Lung (tissue), 12 donors: Measurements from ENCODE around the gene ZNF488. TPM values are rescaled to one million over a fixed set of nuclear protein-coding genes. Genes with fewer than 3 reads are reported as not detected.

Source experiments
- ATAC-seq: fragments of 200-7000 bp; cut with Tn5 transposase; one replicate; pipeline ENCODE4 v1.9.1; 2020; ENCODE audit warnings: moderate number of reproducible peaks; ENCODE audit not compliant: insufficient read depth, low FRiP score
- DNase-seq, 3 donors: peaks; one replicate each; pipeline ENCODE4 v3.0.0-alpha.2; 2013 to 2017
- H3K27ac ChIP-seq, 2 donors: one replicate each; pipeline ENCODE4 v1.5.1; 2013; ENCODE audit warnings: mild to moderate bottlenecking in 2 of 2, moderate library complexity in 2 of 2, control low read depth in 1 of 2, inconsistent platforms in 1 of 2, low read depth in 1 of 2, low read length in 1 of 2
- H3K27me3 ChIP-seq, 3 donors: one replicate each; pipeline ENCODE4 v1.5.1; 2013; ENCODE audit warnings: low read length in 2 of 3; ENCODE audit not compliant: control insufficient read depth in 3 of 3, insufficient read depth in 3 of 3
- H3K36me3 ChIP-seq, 4 donors: one replicate each; pipeline ENCODE4 v1.5.1; 2013; ENCODE audit warnings: low read length in 4 of 4, mild to moderate bottlenecking in 1 of 4, moderate library complexity in 1 of 4; ENCODE audit not compliant: control insufficient read depth in 4 of 4, insufficient read depth in 4 of 4
- H3K4me1 ChIP-seq, 5 donors: one replicate each; pipeline ENCODE4 v1.5.1; 2013; ENCODE audit warnings: low read length in 5 of 5, mild to moderate bottlenecking in 2 of 5, moderate library complexity in 1 of 5; ENCODE audit not compliant: control insufficient read depth in 5 of 5, insufficient read depth in 5 of 5
- H3K4me3 ChIP-seq: one replicate; pipeline ENCODE4 v1.5.1; 2013; ENCODE audit warnings: mild to moderate bottlenecking, control low read depth, moderate library complexity
- H3K9ac ChIP-seq, 2 donors: one replicate each; pipeline ENCODE4 v1.5.1; 2013; ENCODE audit warnings: low read length in 2 of 2, control low read depth in 1 of 2; ENCODE audit not compliant: insufficient read depth in 1 of 2
- H3K9me3 ChIP-seq, 4 donors: one replicate each; pipeline ENCODE4 v1.5.1; 2013; ENCODE audit warnings: low read length in 3 of 4, mild to moderate bottlenecking in 1 of 4, moderate library complexity in 1 of 4; ENCODE audit not compliant: control insufficient read depth in 4 of 4, insufficient read depth in 3 of 4
- CTCF ChIP-seq: IDR thresholded peaks from 2 replicates; pipeline ENCODE4 v1.5.1; 2012; ENCODE audit warnings: mild to moderate bottlenecking; ENCODE audit errors: control extremely low read depth, extremely low read depth
- WGBS, 2 donors: extraction: QIAGEN DNeasy Blood & Tissue Kit; methylation state at CpG; one replicate each; pipeline ENCODE4 v1.1.7; 2013; 5-methylcytosine and 5-hydroxymethylcytosine counted together
- polyA plus RNA-seq, 2 donors: library from polyadenylated mRNA; stranded (reverse); fragments of 200-250 nt; gene quantifications; one replicate each; pipeline ENCODE4 v1.2.1, GENCODE V29; 2013
- total RNA-seq, 2 donors: library from RNA; depleted of rRNA in 1 of 2; stranded (reverse); fragments of >200 nt in 1 of 2; gene quantifications; one replicate each; pipeline ENCODE4 v1.2.1, GENCODE V29; 2014 to 2021
- donor health status: control.
- donor health status: control.
- donor health status: Bipolar disorder and iron deficiency.
- donor health status: healthy.
- donor health status: DM: yes; HTN: yes; CAD: no.

The ZNF488 gene
- total and polyA plus RNA-seq, 4 donors = 0.15 to 0.64 (median 0.42) TPM

GRCh38 chr10:47340608-47341170 is 43.4 kb downstream of the ZNF488 start:
- Histone ChIP-seq H3K9me3 (no peaks in the 10 kb centered on the region), H3K9ac (no peak overlapping the region), H3K27me3 (no peaks in the 10 kb centered on the region), H3K4me1 (peaks cover 0 to 7% (median 0%) of the 10 kb centered on the region in 5 donors), H3K4me3 (no peak overlapping the region), H3K36me3 (no peaks in the 10 kb centered on the region), H3K27ac (no peak overlapping the region)
- 73% methylated on average over 5 of the region's 5 CpGs for WGBS, 2 donors
- DNase-seq (peak; percentile 51 to 70 (median 63)), ATAC-seq (peak; percentile 83)
- peak; percentile 63 for TF ChIP-seq CTCF

- Histone ChIP-seq H3K9me3 (no peaks in the 10 kb centered on the region), H3K9ac (no peak overlapping the region), H3K4me1 (peaks cover 0 to 7% (median 0%) of the 10 kb centered on the region in 5 donors), H3K4me3 (no peak overlapping the region), H3K27me3 (no peaks in the 10 kb centered on the region), H3K36me3 (no peaks in the 10 kb centered on the region), H3K27ac (no peak overlapping the region)
- DNase-seq = no peak
- no peak for TF ChIP-seq CTCF
- ATAC-seq = no peak
- WGBS, 2 donors = 62 to 77% methylated on average over 15 of the region's 15 CpGs
Observed at GRCh38 chr10:47339759-47340607, 44.1 kb downstream of the ZNF488 start.

- DNase-seq (no peak), ATAC-seq (no peak)
- no peak for TF ChIP-seq CTCF
- Histone ChIP-seq H3K4me1 (peaks cover 0 to 7% (median 0%) of the 10 kb centered on the region in 5 donors), H3K36me3 (no peaks in the 10 kb centered on the region), H3K4me3 (no peak overlapping the region), H3K27me3 (no peaks in the 10 kb centered on the region), H3K9me3 (no peaks in the 10 kb centered on the region), H3K27ac (no peak overlapping the region), H3K9ac (no peak overlapping the region)
- WGBS, 2 donors = 91 to 92% methylated on average over 8 of the region's 8 CpGs
Observed at GRCh38 chr10:47339186-47339735, 44.8 kb downstream of the ZNF488 start.
